PFSK-1 (cell line): ENCODE data around the gene ARMC6.

Source experiments
- TAF1 ChIP-seq: IDR thresholded peaks from 2 replicates; pipeline ENCODE4 v1.6.1; 2012; ENCODE audit warnings: low read length, control low read depth, borderline replicate concordance; ENCODE audit not compliant: insufficient read depth
- TF ChIP-seq, protein P1 (sequence below), 2 experiments: IDR thresholded peaks; 2 replicates each; pipeline versions ENCODE4 v1.6.1 to v1.8.0; 2011 to 2012; ENCODE audit warnings: low read depth in 2 of 2, low read length in 2 of 2, control low read depth in 1 of 2, inconsistent platforms in 1 of 2, mild to moderate bottlenecking in 1 of 2, moderate library complexity in 1 of 2; ENCODE audit not compliant: insufficient read depth in 1 of 2

GRCh38 chr19:19043881-19044280 is 10.5 kb downstream of the ARMC6 start:
- TF ChIP-seq, protein P1, sequence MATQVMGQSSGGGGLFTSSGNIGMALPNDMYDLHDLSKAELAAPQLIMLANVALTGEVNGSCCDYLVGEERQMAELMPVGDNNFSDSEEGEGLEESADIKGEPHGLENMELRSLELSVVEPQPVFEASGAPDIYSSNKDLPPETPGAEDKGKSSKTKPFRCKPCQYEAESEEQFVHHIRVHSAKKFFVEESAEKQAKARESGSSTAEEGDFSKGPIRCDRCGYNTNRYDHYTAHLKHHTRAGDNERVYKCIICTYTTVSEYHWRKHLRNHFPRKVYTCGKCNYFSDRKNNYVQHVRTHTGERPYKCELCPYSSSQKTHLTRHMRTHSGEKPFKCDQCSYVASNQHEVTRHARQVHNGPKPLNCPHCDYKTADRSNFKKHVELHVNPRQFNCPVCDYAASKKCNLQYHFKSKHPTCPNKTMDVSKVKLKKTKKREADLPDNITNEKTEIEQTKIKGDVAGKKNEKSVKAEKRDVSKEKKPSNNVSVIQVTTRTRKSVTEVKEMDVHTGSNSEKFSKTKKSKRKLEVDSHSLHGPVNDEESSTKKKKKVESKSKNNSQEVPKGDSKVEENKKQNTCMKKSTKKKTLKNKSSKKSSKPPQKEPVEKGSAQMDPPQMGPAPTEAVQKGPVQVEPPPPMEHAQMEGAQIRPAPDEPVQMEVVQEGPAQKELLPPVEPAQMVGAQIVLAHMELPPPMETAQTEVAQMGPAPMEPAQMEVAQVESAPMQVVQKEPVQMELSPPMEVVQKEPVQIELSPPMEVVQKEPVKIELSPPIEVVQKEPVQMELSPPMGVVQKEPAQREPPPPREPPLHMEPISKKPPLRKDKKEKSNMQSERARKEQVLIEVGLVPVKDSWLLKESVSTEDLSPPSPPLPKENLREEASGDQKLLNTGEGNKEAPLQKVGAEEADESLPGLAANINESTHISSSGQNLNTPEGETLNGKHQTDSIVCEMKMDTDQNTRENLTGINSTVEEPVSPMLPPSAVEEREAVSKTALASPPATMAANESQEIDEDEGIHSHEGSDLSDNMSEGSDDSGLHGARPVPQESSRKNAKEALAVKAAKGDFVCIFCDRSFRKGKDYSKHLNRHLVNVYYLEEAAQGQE (IDR thresholded peaks at IDR 0.05; ENCODE audit: insufficient read depth in 1 of 2, low read depth in 2 of 2, low read length in 2 of 2) = no peak
- no peak for TF ChIP-seq TAF1
